NCI-H2196 treated with DMSO at 0.1 percent for 48 hours (cell line): ENCODE results near the gene PEX5.

Source experiments
- DNase-seq: peaks from one replicate; lab custom pipeline; 2025; ENCODE audit not compliant: unreplicated experiment; lab: John Stamatoyannopoulos, UW

PEX5 gene

GRCh38 chr12:7189398-7190267 is at the start of gene PEX5:
TSS of gene PEX5 (plus strand) at chr12:7189686. CDS start at chr12:7190378, 692 bp downstream.
- DNase-seq: peak; percentile 38

- no peak for DNase-seq
These were observed 48.0 kb upstream of the PEX5 start for GRCh38 chr12:7141351-7142005.

DNA sequence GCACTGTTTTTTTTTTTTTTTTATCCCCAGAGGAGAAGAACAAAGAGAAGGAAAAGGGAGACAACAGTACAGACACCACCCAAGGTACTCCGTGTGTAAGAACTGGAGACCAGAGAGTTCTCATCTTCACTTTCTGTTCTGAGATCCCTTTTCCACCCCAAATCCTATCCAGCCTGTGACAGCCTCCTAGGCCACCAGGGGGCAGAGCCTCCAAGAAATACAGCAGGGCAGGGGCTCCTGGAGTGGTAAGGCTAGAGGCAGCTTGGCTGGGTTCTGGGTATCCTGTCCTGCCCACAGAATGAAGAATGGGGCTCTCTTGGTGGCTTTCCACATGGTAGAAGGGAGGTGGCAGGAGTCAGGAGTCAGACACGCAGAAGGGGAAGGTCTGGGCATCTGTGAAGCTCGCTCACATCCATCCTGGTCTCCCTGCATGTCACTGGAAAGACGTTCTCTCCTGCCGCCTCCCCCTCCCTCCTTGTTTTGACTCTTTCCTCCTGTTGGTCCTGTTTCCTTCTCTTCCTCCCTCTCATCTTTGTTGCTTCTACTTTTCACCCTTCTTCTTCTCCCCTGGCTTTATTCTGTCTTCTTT is 47.3 kb upstream of the PEX5 start:
- DNase-seq: no peak

- DNase-seq: no peak
These were observed 46.5 kb upstream of the PEX5 start for GRCh38 chr12:7142809-7143465.

DNA sequence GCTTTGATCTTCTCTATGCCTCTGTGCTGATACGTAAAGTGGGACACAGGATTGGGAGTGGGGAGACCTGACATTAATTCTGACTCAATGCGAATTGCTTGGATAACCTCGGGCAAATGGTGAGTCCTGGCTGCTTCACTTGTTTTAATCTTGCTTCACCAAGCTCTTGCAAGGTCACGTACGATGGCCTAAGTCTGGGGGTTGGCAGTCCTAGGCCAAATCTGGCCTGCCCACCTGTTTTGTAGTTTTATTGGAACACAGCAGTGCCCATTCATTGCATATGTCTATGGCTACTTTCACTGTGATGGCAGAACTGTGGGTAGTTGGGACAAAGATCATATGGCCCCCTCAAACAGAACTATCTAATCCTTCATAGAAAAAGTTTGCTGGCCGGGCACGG is 45.9 kb upstream of the PEX5 start:
- DNase-seq: no peak

GRCh38 chr12:7144414-7145120 is 44.9 kb upstream of the PEX5 start:
- DNase-seq: no peak

GRCh38 chr12:7145671-7146070 is 43.8 kb upstream of the PEX5 start:
- no peak for DNase-seq

DNA sequence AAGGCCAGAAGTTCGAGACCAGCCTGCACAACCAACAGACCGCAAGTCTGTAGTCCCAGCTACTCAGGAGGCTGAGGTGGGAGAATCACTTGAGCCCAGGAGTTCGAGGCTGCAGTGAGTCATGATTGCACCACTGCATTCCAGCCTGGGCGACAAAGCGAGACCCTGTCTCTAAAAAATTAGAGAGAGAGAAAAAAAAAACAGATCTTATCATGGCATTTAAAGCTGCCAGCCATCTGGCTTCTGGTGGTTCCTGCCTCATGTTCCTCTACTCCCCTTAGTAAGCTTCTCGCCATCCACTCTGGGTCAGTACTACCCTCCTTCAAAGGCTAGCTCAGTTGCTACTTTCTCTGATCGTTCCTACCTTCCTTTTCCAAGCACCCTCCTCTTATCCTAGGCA is 43.3 kb upstream of the PEX5 start:
- DNase-seq: no peak

DNA sequence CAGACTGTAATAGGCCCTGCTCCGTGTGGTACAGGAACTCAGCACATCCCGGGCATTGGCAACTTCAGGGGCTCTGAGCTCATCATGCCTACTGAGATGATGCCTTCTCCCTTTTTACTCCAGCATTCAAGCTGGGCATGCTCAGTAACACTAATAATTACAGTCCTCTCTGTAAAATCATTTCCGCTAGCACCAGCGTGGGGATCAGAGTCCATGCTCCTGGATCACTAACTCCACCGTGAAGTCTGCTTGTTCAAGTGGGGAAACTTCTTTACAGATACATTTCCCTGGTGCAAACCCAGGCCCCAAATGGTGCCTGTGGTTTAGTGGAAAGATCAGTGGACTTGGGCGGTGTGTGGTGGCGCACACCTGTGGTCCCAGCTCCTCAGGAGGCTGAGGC is 42.6 kb upstream of the PEX5 start:
- DNase-seq: no peak

DNA sequence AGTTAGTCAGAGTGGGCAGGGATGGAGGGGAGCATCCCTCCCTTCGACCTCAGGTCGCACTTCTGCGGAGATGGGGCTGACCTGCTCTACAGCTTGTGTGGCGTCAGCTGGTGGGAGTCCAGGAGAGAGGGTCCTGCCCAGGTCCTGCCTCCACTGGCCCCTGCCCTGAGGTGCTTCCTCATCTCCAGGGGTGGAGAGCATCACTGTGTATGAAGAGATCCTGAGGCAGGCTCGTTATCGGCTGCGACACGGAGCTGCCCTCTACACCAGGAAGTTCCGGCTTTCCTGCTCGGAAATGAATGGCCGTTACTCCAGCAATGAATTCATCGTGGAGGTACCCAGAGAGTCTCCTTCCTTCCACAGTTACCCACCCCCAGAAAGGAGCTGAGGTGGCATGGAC is 39.1 kb upstream of the PEX5 start:
- no peak for DNase-seq

DNA sequence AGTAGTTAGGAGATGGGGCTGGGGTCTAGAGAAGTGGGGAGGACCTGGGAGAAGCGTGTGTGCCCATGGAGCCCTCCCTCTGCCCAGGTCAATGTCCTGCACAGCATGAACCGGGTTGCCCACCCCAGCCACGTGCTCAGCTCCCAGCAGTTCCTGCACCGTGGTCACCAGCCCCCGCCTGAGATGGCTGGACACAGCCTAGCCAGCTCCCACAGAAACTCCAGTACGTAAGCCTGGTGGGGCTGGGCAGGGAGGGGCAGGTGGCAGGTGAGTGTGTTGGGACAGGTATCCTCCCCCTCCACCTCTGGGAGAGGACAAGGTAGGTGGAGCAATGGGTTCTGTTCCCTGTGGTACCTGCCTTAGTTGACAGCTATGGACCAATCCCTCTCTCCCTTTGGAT is 38.6 kb upstream of the PEX5 start:
- no peak for DNase-seq

GRCh38 chr12:7151532-7151931 is 38.0 kb upstream of the PEX5 start:
- DNase-seq: no peak

- no peak for DNase-seq
These were observed 36.7 kb upstream of the PEX5 start for GRCh38 chr12:7152818-7153217.

GRCh38 chr12:7154042-7154441 is 35.4 kb upstream of the PEX5 start:
- no peak for DNase-seq

DNA sequence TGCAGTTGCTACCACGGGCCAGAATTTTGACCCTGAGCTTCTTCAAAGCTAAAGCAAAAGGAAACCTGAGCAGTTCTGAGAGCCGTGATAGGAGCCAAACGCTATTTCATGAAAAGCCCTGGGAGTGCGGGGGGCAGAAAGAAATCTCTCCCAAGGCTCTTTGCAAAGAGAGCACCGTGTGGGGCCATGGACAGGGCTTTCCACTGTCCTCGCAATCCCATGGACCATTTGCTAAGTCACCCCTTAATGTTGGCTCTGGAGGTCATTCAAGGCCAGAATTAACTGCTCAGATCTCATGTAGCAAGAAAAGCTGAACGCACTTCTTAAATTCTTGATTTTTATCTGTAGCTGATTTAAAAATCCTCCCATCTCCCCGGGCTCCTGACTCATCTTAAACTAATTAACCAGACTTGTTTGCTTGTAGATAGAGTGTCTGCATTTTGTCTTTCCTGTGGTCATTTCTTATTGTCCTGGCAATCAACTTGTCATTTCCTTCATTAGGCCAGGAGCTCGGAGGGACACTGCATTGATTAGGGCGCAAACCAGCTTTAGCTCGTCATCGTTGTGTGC is 34.5 kb upstream of the PEX5 start:
- DNase-seq: no peak

DNA sequence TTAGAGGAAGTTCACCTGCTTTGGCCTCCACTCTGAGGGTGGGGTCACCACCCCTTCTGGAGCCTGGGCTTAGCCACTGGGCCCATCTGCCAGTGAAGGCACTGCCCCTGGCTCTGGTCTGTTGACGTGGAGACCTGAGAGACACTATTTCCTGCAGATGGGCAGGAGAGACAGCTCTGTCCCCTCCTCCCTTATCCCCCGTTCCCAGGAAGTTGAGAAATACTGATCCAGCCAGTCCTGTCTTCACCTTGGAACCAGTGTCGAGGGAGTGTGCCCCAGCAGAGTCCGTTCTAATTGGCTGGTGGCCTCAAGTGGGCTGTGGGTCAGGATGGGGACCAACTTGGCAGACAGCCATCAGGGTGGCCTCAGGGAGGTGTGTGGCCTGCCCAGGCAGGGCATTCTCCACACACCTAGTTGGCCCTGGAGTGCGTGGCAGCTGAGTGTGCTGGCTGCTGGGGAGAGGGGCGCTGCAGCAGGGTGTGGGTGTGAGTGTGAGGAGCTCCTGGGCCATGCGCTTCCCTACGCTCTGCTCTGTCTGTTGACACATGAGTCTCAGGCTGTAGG is 33.9 kb upstream of the PEX5 start:
- peak; percentile 77 for DNase-seq

DNA sequence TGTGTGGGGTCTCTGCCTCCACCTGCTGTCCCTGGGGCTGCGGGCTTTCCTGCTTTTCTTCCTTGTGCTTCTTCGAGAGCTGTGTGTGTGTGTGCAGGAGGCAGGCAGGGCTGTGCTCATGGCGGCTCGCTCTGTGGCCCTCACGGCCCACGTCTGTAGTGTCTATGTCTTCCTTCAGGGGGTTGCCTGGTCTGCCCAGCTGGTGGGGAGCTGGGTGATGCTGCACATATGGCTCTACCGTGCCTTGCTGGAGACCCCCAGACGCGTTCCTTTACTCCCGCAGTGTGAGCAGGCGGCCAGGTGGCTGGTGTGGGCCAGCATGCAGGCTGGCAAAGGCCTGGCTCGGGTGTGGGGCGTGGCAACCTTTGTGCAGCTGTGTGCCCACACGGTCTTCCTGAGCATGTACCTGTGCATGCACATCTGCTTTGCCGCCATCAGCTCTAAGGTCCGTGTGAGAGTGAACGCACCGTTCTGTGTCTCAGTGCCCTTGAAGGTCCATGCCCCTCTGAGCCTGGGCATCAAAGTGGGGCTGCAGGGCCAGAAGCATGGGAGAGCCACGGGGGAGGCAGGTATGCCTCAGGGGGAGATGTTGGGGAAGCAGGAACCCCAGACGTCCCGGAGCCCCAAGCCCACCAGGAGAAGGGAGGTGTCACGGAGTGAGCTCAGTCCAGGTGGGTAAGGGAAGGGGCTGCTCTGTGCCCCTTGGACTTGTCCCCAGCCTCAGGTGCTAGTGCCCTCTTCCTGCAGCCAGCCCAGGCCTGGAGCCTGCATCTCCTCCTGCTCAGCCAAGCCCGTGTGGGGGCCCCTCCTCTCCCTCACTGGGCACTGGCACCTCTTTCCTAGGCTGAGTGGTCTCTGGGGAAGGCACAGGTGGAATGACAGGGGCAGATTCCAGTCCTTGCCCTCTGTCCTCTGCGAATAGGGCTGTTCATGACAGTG is 33.0 kb upstream of the PEX5 start:
- DNase-seq: no peak

DNA sequence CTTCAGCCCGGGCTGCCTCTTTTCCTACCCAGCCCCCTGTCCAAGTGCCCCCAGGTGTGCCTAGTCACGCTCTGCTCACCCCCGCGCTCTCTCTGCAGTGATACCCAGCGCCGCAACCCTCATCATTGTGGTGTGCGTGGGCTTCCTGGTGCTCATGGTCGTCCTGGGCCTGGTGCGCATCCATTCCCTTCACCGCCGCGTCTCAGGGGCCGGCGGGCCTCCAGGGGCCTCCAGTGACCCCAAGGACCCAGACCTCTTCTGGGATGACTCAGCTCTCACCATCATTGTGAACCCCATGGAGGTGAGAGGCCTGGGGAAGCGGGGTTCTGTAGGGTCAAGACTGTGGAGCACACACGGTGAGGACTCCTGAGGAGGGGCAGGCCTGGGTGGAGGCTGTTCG is 32.1 kb upstream of the PEX5 start:
- no peak for DNase-seq
